SH-SY5Y (cell line): ENCODE measurements around the gene TPCN1.

Experiments
- GATA2 ChIP-seq: IDR thresholded peaks from 2 replicates; pipeline ENCODE4 v1.6.1; 2011; ENCODE audit warnings: mild to moderate bottlenecking, low read depth, low read length
- GATA3 ChIP-seq: IDR thresholded peaks from 2 replicates; pipeline ENCODE4 v1.6.1; 2011; ENCODE audit warnings: low read depth, mild to moderate bottlenecking, low read length, moderate library complexity

TPCN1 gene

GRCh38 chr12:113221181-113221996, at the start of gene TPCN1:
Gene TPCN1 (plus strand): TSS chr12:113221464. CDS start chr12:113226853, 5,389 bp downstream.
- TF ChIP-seq GATA2 (no peak), GATA3 (no peak)

- TF ChIP-seq GATA2 (no peak), GATA3 (no peak)
Measured at GRCh38 chr12:113171543-113171942, 49.7 kb upstream of the TPCN1 start.

GRCh38 chr12:113172185-113172584, 49.1 kb upstream of the TPCN1 start:
- TF ChIP-seq GATA2 (no peak), GATA3 (no peak)

- TF ChIP-seq GATA2 (no peak), GATA3 (no peak)
Measured at GRCh38 chr12:113173081-113173698, 48.1 kb upstream of the TPCN1 start.

GRCh38 chr12:113174461-113175384, 46.5 kb upstream of the TPCN1 start:
- TF ChIP-seq GATA3 = no peak
- no peak for TF ChIP-seq GATA2

- no peak for TF ChIP-seq GATA3
Measured at GRCh38 chr12:113179023-113179422, 42.2 kb upstream of the TPCN1 start.

DNA sequence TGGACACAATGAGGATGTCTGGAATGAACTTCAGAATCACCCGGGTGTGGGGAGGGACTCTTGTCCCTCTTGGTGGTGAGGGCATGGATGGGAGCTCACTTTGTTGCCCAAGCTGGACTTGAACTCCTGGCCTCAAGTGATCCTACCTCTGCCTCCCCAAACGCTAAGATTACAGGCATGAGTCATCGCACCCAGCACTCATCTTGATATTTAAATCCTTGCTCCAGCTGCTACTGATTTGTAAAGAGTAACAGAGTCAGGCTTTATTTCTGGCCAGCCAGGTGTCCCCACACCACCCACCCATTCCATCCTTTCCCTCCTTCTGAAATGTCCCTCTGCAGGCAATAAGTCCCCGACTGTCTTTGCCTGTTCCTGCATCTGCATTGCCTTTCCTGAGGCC, 40.9 kb upstream of the TPCN1 start:
- TF ChIP-seq GATA3 (no peak), GATA2 (no peak)

DNA sequence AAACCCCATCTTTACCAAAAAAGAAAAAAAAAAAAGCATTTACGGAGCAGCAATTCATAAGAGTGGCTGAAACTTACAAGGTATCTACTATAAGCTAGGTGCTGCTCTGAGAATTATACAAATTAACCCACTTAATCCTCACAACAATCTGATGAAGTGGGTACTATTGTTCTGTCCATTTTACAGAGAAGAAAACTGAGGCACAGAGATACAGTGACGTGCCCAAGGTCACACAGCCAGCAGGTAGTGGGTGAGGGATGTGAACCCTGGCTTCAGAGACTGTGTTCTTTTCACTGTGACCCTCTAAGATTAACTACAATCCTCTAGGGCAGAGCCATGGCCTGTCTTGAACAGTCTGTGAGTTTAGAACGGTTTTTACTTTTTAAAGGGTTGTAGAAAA, 39.3 kb upstream of the TPCN1 start:
- TF ChIP-seq GATA2 (no peak), GATA3 (no peak)

- TF ChIP-seq GATA3 = no peak
- no peak for TF ChIP-seq GATA2
Measured at GRCh38 chr12:113183030-113183589, 38.2 kb upstream of the TPCN1 start.

DNA sequence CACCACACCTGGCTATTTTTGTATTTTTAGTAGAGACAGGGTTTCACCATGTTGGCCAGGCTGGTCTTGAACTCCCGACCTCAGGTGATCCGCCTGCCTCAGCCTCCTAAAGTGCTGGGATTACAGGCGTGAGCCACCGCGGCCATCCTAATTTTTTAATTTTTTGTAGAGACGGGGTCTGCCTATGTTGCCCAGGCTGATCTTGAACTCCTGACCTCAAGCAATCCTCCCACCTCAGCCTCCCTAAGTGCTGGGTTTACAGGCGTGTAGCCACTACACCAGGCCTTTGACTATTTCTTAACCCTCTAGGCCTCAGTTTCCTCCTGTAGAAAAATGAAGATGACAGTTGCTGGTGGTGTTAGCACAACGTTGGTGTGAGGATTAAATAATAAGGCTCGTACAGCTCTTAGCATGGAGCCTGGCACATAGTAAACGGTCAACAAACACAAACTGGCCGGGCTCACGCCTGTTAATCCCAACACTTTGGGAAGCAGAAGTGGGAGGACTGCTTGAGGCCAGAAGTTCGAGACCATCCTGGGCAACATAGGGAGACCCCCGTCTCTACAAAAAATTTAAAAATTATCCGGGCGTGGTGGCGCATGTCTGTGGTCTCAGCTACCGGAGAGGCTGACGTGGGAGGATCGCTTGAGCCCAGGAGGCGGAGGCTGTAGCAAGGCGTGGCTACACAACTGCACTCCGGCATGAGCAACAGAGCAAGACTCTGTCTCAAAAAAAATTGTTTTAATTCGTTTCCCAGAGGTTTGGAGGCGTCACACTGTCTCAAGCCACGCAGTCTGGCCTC, 37.0 kb upstream of the TPCN1 start:
- no peak for TF ChIP-seq GATA2

DNA sequence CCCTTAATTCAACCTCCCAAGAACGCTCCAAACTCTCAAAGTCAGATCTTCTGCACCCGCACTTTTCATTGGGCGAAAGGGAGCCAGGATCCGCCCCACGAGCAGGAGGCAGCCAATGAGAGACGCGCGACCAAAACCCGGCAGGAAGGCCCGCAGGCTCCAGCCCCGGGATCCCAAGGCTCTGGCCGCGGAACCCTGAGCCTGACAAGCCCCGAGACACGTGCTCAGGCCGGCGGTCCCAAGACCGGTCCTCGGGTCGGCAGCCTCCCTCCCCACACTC, 36.4 kb upstream of the TPCN1 start:
- no peak for TF ChIP-seq GATA2
- no peak for TF ChIP-seq GATA3

- TF ChIP-seq GATA2 (no peak), GATA3 (no peak)
Measured at GRCh38 chr12:113185180-113186032, 35.9 kb upstream of the TPCN1 start, which contains the start of the genes DDX54 and RITA1. Gene DDX54 (minus strand): TSS chr12:113185478. CDS start chr12:113185451, 27 bp downstream. Gene RITA1 (plus strand): TSS chr12:113185721. CDS start chr12:113186747, 1,026 bp downstream.

DNA sequence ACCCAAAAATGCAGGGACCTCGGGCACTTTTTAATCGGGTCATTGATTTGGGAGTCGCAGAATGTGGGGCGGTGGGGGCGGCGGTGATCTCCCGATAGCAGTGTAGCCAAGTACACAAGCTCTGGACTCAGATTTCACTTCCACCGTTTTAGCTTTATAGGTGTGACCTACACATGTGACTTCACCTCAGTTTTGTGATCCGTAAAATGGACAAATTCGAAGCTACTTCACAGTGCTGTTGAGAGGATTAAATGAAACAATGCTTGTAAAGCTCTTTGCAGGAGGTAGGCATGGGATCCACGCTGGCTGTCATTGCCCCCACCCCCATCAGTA, 35.3 kb upstream of the TPCN1 start:
- TF ChIP-seq GATA2 = no peak
- TF ChIP-seq GATA3 = no peak
